HEK293 (cell line): ENCODE data around the gene SLC1A3.

ENCODE experiments used
- MYNN ChIP-seq: fragments of 450-650 bp; formaldehyde crosslinking; IDR thresholded peaks from 2 replicates; pipeline ENCODE4 v1.5.1; 2016; ENCODE audit warnings: missing biosample characterization, missing genetic modification characterization, borderline replicate concordance
- TF ChIP-seq, protein P1 (sequence below): fragments of 450-650 bp; formaldehyde crosslinking; IDR thresholded peaks from 2 replicates; pipeline ENCODE4 v1.5.1; 2016; ENCODE audit warnings: missing biosample characterization, missing genetic modification characterization
- TF ChIP-seq, protein P2 (sequence below): fragments of 450-650 bp; formaldehyde crosslinking; IDR thresholded peaks from 2 replicates; pipeline ENCODE4 v1.5.1; 2016; ENCODE audit warnings: missing biosample characterization, missing genetic modification characterization

DNA sequence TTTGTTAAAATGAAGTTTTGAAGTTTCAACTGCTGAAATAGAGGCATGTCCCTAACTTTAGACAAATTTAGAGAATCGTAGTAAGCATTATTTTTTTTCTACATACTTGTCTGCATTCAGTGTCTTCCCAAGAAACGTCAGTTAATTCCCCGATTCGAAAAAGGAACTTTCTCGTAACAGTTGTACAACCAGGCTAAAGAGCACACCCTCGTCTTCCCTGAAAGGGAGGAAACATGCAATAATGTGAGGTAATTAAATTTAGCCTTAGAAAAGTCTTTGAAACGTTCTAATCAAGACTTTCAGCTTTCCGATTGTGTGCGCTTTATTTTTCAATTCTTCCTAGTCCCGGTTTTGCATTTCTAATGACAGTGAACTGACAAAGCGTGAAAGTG lies 374 bp upstream of the SLC1A3 start:
- TF ChIP-seq, protein P1, sequence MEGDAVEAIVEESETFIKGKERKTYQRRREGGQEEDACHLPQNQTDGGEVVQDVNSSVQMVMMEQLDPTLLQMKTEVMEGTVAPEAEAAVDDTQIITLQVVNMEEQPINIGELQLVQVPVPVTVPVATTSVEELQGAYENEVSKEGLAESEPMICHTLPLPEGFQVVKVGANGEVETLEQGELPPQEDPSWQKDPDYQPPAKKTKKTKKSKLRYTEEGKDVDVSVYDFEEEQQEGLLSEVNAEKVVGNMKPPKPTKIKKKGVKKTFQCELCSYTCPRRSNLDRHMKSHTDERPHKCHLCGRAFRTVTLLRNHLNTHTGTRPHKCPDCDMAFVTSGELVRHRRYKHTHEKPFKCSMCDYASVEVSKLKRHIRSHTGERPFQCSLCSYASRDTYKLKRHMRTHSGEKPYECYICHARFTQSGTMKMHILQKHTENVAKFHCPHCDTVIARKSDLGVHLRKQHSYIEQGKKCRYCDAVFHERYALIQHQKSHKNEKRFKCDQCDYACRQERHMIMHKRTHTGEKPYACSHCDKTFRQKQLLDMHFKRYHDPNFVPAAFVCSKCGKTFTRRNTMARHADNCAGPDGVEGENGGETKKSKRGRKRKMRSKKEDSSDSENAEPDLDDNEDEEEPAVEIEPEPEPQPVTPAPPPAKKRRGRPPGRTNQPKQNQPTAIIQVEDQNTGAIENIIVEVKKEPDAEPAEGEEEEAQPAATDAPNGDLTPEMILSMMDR (tag by site-specific recombination): no peak
- TF ChIP-seq, protein P2, sequence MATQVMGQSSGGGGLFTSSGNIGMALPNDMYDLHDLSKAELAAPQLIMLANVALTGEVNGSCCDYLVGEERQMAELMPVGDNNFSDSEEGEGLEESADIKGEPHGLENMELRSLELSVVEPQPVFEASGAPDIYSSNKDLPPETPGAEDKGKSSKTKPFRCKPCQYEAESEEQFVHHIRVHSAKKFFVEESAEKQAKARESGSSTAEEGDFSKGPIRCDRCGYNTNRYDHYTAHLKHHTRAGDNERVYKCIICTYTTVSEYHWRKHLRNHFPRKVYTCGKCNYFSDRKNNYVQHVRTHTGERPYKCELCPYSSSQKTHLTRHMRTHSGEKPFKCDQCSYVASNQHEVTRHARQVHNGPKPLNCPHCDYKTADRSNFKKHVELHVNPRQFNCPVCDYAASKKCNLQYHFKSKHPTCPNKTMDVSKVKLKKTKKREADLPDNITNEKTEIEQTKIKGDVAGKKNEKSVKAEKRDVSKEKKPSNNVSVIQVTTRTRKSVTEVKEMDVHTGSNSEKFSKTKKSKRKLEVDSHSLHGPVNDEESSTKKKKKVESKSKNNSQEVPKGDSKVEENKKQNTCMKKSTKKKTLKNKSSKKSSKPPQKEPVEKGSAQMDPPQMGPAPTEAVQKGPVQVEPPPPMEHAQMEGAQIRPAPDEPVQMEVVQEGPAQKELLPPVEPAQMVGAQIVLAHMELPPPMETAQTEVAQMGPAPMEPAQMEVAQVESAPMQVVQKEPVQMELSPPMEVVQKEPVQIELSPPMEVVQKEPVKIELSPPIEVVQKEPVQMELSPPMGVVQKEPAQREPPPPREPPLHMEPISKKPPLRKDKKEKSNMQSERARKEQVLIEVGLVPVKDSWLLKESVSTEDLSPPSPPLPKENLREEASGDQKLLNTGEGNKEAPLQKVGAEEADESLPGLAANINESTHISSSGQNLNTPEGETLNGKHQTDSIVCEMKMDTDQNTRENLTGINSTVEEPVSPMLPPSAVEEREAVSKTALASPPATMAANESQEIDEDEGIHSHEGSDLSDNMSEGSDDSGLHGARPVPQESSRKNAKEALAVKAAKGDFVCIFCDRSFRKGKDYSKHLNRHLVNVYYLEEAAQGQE (tag by site-specific recombination): no peak; the same call in 1 of the 2 replicates
- no peak for TF ChIP-seq MYNN (tag by site-specific recombination)
